Bone marrow (tissue), 2 donors: ENCODE results near the gene ATF7IP2.
"Not testable (repeated sequence)": the region's sequence is repeated elsewhere in the genome, so short reads cannot be mapped to it uniquely, and the experiment has no call there.

ENCODE experiments used
- DNase-seq, 2 donors: peaks; one replicate each; lab custom pipeline; 2025; lab: John Stamatoyannopoulos, UW

ATF7IP2 gene

DNA sequence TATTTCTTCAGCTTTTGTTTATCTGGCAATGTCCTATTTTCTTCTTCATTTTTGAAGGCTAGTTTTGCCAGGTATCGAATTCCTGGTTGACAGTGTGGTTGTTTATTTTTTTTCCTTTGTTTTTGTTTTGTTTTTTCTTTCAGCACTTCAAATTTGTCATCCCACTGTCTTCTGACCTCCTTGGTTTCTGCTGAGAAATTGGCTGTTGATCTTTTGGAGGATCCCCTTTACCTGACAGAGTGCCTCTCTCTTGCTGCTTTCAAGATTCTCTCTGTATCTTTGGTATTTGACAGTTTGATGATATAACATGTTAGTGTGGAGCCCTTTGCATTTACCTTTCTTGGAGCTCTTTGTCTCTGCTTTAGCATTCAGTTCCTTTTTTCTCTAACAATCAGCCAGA, 9.6 kb upstream of the ATF7IP2 start:
- no peak for DNase-seq

DNA sequence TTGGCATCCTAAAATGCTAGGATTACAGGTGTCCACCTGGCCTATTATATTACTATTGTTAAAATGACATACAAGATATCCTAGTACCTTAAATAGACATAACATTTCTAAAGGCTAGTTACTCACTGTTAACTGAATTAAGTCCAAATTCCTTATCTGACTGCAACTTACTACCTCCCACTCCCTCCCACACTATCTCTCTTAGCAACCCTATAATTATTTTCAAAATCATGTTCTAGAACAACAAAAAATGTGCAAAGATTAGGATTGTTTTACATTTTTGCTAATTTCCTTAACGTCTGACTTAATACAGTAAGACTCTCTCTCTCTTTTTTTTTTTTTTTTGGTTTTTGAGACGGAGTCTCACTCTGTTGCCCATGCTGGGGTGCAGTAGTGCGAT, 2.2 kb upstream of the ATF7IP2 start:
- DNase-seq = no peak

DNA sequence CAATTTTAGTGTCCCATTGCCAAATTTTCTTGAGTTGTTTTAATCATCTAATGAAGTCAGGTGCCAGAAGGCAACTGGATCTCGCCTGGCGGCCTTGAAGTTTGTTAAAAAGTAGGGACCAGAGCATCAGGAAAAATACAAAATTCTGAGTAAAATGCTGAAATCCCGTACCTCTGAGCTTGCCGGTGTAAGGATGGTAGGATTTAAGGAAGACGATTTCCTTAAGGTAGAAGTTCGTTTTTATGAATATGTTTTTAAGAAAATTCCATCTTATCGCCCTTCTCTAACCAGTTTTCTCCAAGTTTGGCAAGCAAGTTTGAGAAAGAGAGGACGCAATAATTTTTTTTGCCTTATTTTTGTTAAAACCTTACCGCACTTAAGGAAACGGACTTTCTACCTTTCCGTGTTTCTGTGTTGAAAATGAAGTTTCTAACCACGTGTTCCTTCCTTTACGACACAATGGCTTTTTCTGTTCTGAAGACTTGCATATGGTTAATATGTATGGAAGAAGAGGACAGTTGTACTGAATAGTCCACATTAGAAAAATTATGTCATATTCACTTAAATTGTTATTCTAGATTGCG, 748 bp downstream of the ATF7IP2 start:
- DNase-seq = no peak

DNA sequence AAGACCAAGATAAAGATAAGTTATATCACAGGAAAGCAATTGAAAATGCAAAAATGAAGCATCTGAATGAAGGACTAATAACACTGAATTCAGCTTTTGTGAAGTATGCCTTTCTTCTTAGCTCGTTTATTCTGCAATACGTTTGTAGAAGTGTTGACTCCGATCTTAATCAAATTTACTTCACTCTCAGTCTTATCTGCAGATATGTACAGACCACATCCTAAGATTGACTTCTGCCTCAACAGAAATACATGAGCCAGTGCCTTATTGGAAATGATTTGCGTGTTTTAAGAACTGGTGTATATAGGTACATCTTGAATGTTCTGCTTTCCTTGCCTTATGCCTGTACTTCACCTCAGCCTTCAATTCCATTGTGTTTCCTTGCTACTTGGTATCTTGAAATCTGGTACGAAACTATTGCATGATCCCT, 1.3 kb downstream of the ATF7IP2 start:
- no peak for DNase-seq

GRCh38 chr16:10388988-10389387, 3.1 kb downstream of the ATF7IP2 start:
- DNase-seq = no peak

DNA sequence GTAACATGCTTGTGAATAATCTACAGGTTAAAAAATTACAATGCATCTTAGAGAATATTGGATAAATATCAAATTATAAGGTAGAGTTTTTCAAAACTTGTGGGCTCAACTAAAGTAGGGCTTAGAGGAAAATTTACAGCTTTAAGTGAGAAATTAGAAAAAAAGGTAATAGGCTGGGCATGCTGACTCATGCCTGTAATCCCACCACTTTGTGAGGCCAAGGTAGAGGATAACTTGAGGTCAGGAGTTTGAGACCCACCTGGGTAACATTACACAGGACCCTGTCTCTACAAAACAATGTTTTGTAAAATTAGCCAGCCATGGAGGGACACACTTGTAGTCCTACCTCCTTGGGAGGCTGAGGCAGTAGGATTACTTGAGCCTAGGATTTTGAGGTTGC, 4.5 kb downstream of the ATF7IP2 start:
- no peak for DNase-seq

GRCh38 chr16:10390867-10391266, 5.0 kb downstream of the ATF7IP2 start:
- DNase-seq = no peak

GRCh38 chr16:10391339-10391738, 5.5 kb downstream of the ATF7IP2 start:
- no peak for DNase-seq

DNA sequence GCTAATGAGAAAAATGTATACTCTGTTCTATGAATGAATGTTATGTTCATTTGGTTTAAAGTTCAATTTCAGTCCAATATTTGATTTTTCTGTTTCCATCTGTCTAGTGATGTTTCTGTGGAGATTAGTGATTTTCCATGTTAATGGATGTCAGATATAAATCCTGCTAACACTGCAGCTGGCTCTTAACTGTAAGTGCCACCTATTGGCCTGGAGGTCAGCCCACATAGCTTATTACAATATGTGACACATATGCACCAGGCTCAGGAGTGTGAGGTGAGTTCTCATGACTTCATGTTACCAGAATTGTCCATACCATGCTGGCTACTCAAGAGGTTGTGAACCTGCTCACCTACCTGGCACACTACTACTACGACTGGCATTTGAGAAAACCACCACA, 17.1 kb downstream of the ATF7IP2 start:
- no peak for DNase-seq

- no peak for DNase-seq
Observed at GRCh38 chr16:10405386-10405939, 19.6 kb downstream of the ATF7IP2 start.

DNA sequence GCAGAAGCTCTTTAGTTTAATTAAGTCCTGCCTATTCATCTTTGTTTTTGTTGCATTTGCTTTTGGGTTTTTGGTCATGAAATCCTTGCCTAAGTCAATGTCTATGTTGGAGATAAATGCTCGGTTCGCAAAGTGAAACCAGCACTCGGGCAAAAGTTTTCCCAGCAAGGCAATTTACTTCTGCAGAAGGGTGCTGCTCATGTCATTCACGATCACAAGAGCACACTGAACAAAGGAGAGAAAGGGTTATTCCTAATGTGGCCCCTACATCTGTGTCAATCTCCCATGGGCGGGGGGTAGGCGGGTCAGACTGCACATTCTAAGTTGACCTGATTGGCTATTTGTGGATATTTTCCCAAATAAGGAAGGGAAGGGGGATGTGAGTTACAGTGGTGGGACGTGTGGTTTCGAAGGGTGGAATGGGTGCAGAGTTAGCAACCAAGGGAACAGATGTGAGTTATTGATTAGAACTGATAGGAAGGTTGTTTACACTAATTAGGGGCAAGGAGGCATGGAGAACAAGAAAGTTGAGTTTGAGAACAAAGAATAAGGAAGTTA, 23.0 kb downstream of the ATF7IP2 start:
- DNase-seq = no peak

DNA sequence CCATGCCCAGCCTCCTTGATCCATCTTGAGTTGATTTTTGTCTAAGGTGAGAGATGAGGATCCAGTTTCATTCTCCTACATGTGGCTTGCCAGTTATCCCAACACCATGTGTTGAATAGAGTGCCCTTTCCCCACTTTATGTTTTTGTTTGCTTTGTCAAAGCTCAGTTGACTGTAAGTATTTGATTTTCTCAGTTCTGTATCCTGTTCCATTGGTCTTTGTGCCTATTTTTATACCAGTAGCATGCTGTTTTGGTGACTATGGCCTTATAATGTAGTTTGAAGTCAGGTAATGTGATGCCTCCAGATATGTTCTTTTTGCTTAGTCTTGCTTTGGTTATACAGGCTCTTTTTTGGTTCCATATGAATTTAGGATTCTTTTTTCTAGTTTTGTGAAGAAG, 23.9 kb downstream of the ATF7IP2 start:
- DNase-seq = not testable (repeated sequence)

- DNase-seq = no peak
Observed at GRCh38 chr16:10410469-10410868, 24.6 kb downstream of the ATF7IP2 start.

DNA sequence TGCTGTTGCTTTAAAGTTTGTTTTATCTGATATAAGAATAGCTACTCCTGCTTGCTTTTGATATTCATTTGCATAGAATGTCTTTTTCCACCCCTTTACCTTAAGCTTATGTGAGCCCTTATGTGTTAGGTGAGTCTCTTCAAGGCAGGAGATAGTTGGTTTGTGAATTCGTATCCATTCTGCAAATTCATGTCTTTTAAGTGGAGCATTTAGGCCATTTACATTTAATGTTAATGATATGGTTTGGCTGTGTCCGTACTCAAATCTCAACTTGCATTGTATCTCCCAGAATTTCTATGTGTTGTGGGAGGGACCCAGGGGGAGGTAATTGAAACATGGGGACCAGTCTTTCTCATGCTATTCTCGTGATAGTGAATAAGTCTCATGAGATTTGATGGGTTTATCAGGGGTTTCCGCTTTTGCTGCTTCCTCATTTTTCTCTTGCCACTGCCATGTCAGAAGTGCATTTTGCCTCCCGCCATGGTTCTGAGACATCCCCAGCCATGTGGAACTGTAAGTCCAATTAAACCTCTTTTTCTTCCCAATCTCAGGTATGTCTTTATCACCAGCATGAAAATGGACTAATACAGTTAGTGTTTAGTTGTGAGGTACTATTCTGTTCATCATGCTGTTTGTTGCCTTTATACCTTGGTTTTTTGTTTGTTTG, 27.2 kb downstream of the ATF7IP2 start:
- no peak for DNase-seq

DNA sequence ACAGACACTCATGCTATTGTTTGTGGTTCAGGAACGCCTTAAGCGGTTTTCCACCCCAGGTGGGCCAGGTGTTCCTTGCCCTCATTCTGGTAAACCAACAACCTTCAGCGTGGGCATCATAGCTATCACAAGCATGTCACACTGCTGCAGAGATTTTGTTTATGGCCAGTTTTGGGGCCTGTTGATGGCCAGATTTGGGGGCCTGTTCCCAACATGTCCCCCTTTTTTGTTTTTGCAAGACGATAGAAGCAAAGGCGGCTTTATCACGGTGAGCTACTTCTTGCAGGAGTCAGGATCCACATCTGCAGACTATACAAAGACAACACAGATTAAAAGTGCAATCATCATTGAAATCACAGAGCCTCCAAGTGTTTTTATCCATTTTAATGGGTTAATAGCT, 32.3 kb downstream of the ATF7IP2 start:
- DNase-seq = not testable (repeated sequence)

- DNase-seq = no peak
Observed at GRCh38 chr16:10419701-10420100, 33.8 kb downstream of the ATF7IP2 start.

DNA sequence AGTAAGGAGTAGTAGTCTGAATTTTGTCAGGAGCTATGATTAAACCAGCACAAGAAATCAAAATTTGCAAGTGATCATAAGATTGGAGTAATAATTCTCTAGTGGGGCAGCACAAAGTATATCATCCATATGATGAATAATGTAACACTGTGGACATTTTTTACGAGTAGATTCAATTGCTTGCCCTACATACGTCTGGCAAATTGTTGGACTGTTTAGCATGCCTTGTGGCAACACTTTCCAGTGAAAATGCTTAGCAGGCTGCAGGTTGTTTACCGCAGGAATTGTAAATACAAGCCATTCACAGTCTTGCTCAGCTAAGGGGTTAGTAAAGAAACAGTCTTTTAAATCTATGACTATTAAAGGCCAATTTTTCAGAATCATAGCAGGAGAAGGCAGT, 35.7 kb downstream of the ATF7IP2 start:
- no peak for DNase-seq

DNA sequence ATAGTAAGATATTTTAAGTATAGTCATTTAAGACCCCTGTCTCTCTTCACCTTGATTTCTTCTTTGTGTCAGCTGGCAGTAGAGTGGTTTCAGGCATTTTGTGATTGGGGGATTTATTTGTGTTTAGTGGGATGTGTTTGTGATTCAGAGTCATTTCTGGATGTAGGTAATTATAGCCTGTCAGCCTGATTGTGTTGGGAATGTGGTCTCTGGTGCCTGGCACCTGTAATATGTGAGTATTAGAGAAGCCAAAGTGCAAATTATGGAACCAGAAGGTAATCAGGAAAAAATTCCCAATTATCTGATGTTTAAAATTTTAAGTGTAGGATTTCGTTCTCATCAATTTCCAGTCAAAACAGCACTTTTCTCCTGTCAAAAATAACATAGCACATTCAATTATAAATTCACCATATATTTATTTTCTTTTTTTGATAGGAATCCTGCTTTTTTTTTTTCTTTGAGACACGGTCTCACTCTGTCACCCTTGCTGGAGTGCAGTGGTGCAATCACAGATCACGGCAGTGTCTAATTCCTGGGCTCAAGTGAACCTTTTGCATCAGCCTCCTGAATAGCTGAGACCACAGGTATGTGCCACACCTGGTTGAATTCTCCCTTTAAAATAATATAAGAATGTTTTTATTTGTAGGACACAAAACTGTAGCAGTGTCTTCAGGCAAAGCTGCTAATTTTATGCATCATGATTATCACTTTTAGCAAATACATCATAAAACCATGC, 42.7 kb downstream of the ATF7IP2 start:
- DNase-seq = no peak

GRCh38 chr16:10429299-10429969, 43.6 kb downstream of the ATF7IP2 start:
- not testable (repeated sequence) for DNase-seq

GRCh38 chr16:10441726-10442125, 55.9 kb downstream of the ATF7IP2 start:
- no peak for DNase-seq

DNA sequence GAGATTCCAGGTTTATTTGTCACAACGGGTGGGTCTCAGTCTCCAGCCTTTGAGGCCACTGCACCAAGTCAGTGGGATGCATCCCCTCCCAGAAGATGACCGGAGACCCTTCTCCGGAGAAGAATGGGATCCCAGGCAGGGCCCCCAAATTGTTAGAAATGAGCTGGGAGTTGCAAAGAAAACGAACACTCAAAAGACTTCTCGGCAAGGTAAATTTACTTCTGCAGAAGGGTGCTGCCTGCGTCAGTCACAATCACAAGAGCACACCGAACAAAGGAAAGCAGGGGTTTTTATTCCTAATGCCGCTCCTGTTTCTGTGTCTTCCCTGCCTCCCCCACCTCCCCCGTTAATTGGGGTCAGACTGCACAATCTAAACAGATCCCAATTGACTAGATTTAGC, 61.4 kb downstream of the ATF7IP2 start:
- no peak for DNase-seq
